ENCODE measurements around the gene MMP23B. TPM values are rescaled to one million over a fixed set of nuclear protein-coding genes. Genes with fewer than 3 reads are reported as not detected.
A peak's percentile ranks its signal among the peaks of the same experiment; 100 is the strongest.

The MMP23B gene
- 1.7 and 2.3 TPM in 2 replicates for total RNA-seq
- long read RNA-seq: 0 reads

GRCh38 chr1:1631782-1632420 is at the start of gene MMP23B:
TSS of gene MMP23B (plus strand) at chr1:1632173. CDS start at chr1:1632219, 46 bp downstream.
- no peak for DNase-seq (ENCODE audit: low read depth, low spot score)
- no peaks in the 10 kb centered on the region for H3K36me3 Mint-ChIP-seq (ENCODE audit: low read depth)
- H3K4me1 Mint-ChIP-seq: no peaks in the 10 kb centered on the region
- no peak within 1 kb of the TSS for H3K4me3 Mint-ChIP-seq
- no peak within 1 kb of the TSS for H3K27ac Mint-ChIP-seq (ENCODE audit: unreplicated experiment)
- peaks cover 11% of the 10 kb centered on the region for H3K27me3 Mint-ChIP-seq (ENCODE audit: low read depth)
- H3K9me3 Mint-ChIP-seq: no peaks in the 10 kb centered on the region
- no peak for TF ChIP-seq CTCF (conservative IDR thresholded peaks at IDR 0.05)

- H3K27me3 Mint-ChIP-seq (ENCODE audit: low read depth): peaks cover 90% of the 10 kb centered on the region
- no peak overlapping the region for H3K27ac Mint-ChIP-seq (ENCODE audit: unreplicated experiment)
- peak overlapping the region; percentile 19 for H3K4me3 Mint-ChIP-seq
- no peak for TF ChIP-seq CTCF (conservative IDR thresholded peaks at IDR 0.05)
- H3K9me3 Mint-ChIP-seq: no peaks in the 10 kb centered on the region
- no peaks in the 10 kb centered on the region for H3K4me1 Mint-ChIP-seq
- DNase-seq (ENCODE audit: low read depth, low spot score): no peak
- no peaks in the 10 kb centered on the region for H3K36me3 Mint-ChIP-seq (ENCODE audit: low read depth)
Observed at GRCh38 chr1:1582585-1583346, 49.2 kb upstream of the MMP23B start.

- Mint-ChIP-seq H3K9me3 (no peaks in the 10 kb centered on the region), H3K27ac (ENCODE audit: unreplicated experiment) (no peak overlapping the region), H3K4me1 (no peaks in the 10 kb centered on the region), H3K4me3 (no peak overlapping the region), H3K36me3 (ENCODE audit: low read depth) (no peaks in the 10 kb centered on the region), H3K27me3 (ENCODE audit: low read depth) (peaks cover 90% of the 10 kb centered on the region)
- no peak for TF ChIP-seq CTCF (conservative IDR thresholded peaks at IDR 0.05)
- no peak for DNase-seq (ENCODE audit: low read depth, low spot score)
Observed at GRCh38 chr1:1583347-1584010, 48.5 kb upstream of the MMP23B start.

- DNase-seq (ENCODE audit: low read depth, low spot score): no peak
- Mint-ChIP-seq H3K9me3 (no peaks in the 10 kb centered on the region), H3K36me3 (ENCODE audit: low read depth) (no peaks in the 10 kb centered on the region), H3K27me3 (ENCODE audit: low read depth) (peaks cover 29% of the 10 kb centered on the region), H3K4me1 (no peaks in the 10 kb centered on the region), H3K4me3 (no peak overlapping the region), H3K27ac (ENCODE audit: unreplicated experiment) (no peak overlapping the region)
- no peak for TF ChIP-seq CTCF (conservative IDR thresholded peaks at IDR 0.05)
Observed at GRCh38 chr1:1591452-1591851, 40.5 kb upstream of the MMP23B start.

GRCh38 chr1:1593834-1594601 is 38.0 kb upstream of the MMP23B start:
- Mint-ChIP-seq H3K27ac (ENCODE audit: unreplicated experiment) (no peak overlapping the region), H3K4me1 (no peaks in the 10 kb centered on the region), H3K27me3 (ENCODE audit: low read depth) (peaks cover 25% of the 10 kb centered on the region), H3K9me3 (no peaks in the 10 kb centered on the region), H3K36me3 (ENCODE audit: low read depth) (no peaks in the 10 kb centered on the region), H3K4me3 (no peak overlapping the region)
- DNase-seq (ENCODE audit: low read depth, low spot score): no peak
- no peak for TF ChIP-seq CTCF (conservative IDR thresholded peaks at IDR 0.05)

All from neural crest cell (in vitro differentiated cells).